GM12874 (cell line): Measurements from ENCODE around the gene MSX1.

Experiments used
- CTCF ChIP-seq: IDR thresholded peaks from 2 replicates; pipeline ENCODE4 v1.5.1; 2011; ENCODE audit warnings: low read depth, mild to moderate bottlenecking, control low read depth, low read length, moderate library complexity; ENCODE audit not compliant: insufficient read depth

MSX1 gene

GRCh38 chr4:4866124-4866865 lies 6.8 kb downstream of the MSX1 start:
- no peak for TF ChIP-seq CTCF

GRCh38 chr4:4866866-4867374 lies 7.5 kb downstream of the MSX1 start:
- no peak for TF ChIP-seq CTCF

- no peak for TF ChIP-seq CTCF
Observed at GRCh38 chr4:4867375-4868039, 8.0 kb downstream of the MSX1 start.

- no peak for TF ChIP-seq CTCF
Observed at GRCh38 chr4:4868040-4868757, 8.7 kb downstream of the MSX1 start.

- TF ChIP-seq CTCF = no peak
Observed at GRCh38 chr4:4868758-4869723, 9.6 kb downstream of the MSX1 start.

GRCh38 chr4:4869731-4870571 lies 10.5 kb downstream of the MSX1 start:
- TF ChIP-seq CTCF = no peak
